Endothelial cell (in vitro differentiated cells): ENCODE measurements around the gene ARHGAP6. TPM values are rescaled to one million over a fixed set of nuclear protein-coding genes. Genes with fewer than 3 reads are reported as not detected.
"Not testable (repeated sequence)": the region's sequence is repeated elsewhere in the genome, so short reads cannot be mapped to it uniquely, and the experiment has no call there.

Experiments
- DNase-seq: peaks from one replicate; pipeline ENCODE4 v3.0.0; 2021; ENCODE audit warnings: low spot score
- H3K27ac Mint-ChIP-seq: one replicate; pipeline ENCODE4 v1.8.0; 2021; ENCODE audit warnings: mixed read lengths, inconsistent platforms; ENCODE audit not compliant: unreplicated experiment
- H3K27me3 Mint-ChIP-seq: one replicate; pipeline ENCODE4 v1.8.0; 2021; ENCODE audit warnings: mild to moderate bottlenecking, moderate library complexity, mixed read lengths, inconsistent platforms; ENCODE audit not compliant: unreplicated experiment
- H3K36me3 Mint-ChIP-seq: one replicate; pipeline ENCODE4 v1.8.0; 2021; ENCODE audit warnings: mild to moderate bottlenecking, low read depth, mixed read lengths, inconsistent platforms; ENCODE audit not compliant: unreplicated experiment
- H3K4me1 Mint-ChIP-seq: one replicate; pipeline ENCODE4 v1.8.0; 2021; ENCODE audit warnings: mild to moderate bottlenecking, mixed read lengths, inconsistent platforms; ENCODE audit not compliant: unreplicated experiment
- H3K4me3 Mint-ChIP-seq: one replicate; pipeline ENCODE4 v1.8.0; 2021; ENCODE audit warnings: mild to moderate bottlenecking, mixed read lengths, inconsistent platforms; ENCODE audit not compliant: unreplicated experiment
- H3K9me3 Mint-ChIP-seq: one replicate; pipeline ENCODE4 v1.8.0; 2021; ENCODE audit warnings: mixed read lengths, inconsistent platforms; ENCODE audit not compliant: unreplicated experiment
- CTCF ChIP-seq: fragments of 200-600 bp; sonication (generic); IDR thresholded peaks from one replicate; pipeline ENCODE4 v1.5.0; 2021; ENCODE audit warnings: antibody characterized with exemption; ENCODE audit not compliant: unreplicated experiment
- total RNA-seq: library from RNA; stranded (reverse); fragmentation: NEBNext Ultra II Directional; extraction: Animal tissue kit (Norgen Biotek cat#: 25700); gene quantifications from one replicate; pipeline ENCODE4 v1.2.1, GENCODE V29; 2021; ENCODE audit not compliant: unreplicated experiment

The ARHGAP6 gene
- total RNA-seq, 1 donor from 2014 or later: 4.1 TPM

- TF ChIP-seq CTCF: no peak
- Mint-ChIP-seq H3K27ac (no peak overlapping the region), H3K4me3 (no peak overlapping the region), H3K27me3 (no peaks in the 10 kb centered on the region), H3K36me3 (no peaks in the 10 kb centered on the region), H3K4me1 (no peaks in the 10 kb centered on the region), H3K9me3 (no peaks in the 10 kb centered on the region)
- DNase-seq: no peak
These were observed 424.0 kb downstream of the ARHGAP6 start for GRCh38 chrX:11241720-11242119.

- Mint-ChIP-seq H3K36me3 (no peaks in the 10 kb centered on the region), H3K27me3 (no peaks in the 10 kb centered on the region), H3K4me1 (no peaks in the 10 kb centered on the region), H3K9me3 (no peaks in the 10 kb centered on the region), H3K4me3 (no peak overlapping the region), H3K27ac (no peak overlapping the region)
- no peak for DNase-seq
- no peak for TF ChIP-seq CTCF
These were observed 426.5 kb downstream of the ARHGAP6 start for GRCh38 chrX:11239230-11239629.

- not testable (repeated sequence) for H3K36me3 Mint-ChIP-seq, DNase-seq, H3K4me3 Mint-ChIP-seq, H3K9me3 Mint-ChIP-seq, H3K27ac Mint-ChIP-seq, H3K4me1 Mint-ChIP-seq, H3K27me3 Mint-ChIP-seq
These were observed 430.3 kb downstream of the ARHGAP6 start for GRCh38 chrX:11235377-11235776.

- Mint-ChIP-seq H3K4me3 (no peak overlapping the region), H3K27ac (no peak overlapping the region), H3K36me3 (no peaks in the 10 kb centered on the region), H3K9me3 (no peaks in the 10 kb centered on the region), H3K4me1 (no peaks in the 10 kb centered on the region), H3K27me3 (no peaks in the 10 kb centered on the region)
- no peak for TF ChIP-seq CTCF
- no peak for DNase-seq
These were observed 450.4 kb downstream of the ARHGAP6 start for GRCh38 chrX:11215191-11215921.

- no peaks in the 10 kb centered on the region for H3K36me3 Mint-ChIP-seq
- no peak overlapping the region for H3K27ac Mint-ChIP-seq
- H3K9me3 Mint-ChIP-seq: no peaks in the 10 kb centered on the region
- H3K4me3 Mint-ChIP-seq: no peak overlapping the region
- no peaks in the 10 kb centered on the region for H3K4me1 Mint-ChIP-seq
- H3K27me3 Mint-ChIP-seq: no peaks in the 10 kb centered on the region
- no peak for TF ChIP-seq CTCF
- DNase-seq: no peak
These were observed 451.2 kb downstream of the ARHGAP6 start for GRCh38 chrX:11214346-11215190.
